Measurements from ENCODE around the gene EEF1G. TPM values are rescaled to one million over a fixed set of nuclear protein-coding genes. Genes with fewer than 3 reads are reported as not detected.

The EEF1G gene
- total and polyA plus RNA-seq, 2 of the 13 experiments (the other 11 are each of a cell fraction or from before 2014, with no cell fraction given), result 1,787 to 2,144 TPM

DNA sequence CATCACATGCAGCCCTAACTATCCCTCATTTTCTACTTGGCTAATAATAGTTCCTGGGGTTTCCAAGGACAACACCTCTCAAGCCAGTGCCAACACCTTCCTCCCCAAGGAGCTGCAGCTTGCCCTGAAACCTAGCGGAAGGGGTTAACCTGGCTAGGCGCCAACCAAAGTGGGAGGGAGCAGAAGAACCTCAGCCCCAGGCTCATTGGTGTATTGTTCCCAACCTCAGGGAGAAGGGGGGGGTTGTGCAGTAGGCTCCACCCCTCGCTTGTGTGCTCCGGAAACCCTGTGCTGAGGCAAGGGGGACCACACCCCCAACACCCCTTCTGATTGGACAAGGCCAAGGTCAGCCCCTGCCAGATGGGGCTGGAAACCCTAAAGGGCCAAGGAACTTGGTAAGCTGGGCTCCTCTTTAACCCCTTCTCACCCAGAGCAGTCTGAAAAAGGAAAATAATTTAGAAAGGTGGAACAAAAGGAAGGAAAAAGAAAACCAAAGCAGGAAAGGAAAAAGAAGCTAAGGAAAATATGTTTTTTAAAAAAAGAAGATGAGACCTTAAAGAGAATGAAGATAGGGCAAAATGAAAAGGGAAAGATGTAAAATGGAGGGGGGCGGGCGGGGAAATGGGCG is 25.5 kb upstream of the EEF1G start (continued):
- TF ChIP-seq, protein P1, sequence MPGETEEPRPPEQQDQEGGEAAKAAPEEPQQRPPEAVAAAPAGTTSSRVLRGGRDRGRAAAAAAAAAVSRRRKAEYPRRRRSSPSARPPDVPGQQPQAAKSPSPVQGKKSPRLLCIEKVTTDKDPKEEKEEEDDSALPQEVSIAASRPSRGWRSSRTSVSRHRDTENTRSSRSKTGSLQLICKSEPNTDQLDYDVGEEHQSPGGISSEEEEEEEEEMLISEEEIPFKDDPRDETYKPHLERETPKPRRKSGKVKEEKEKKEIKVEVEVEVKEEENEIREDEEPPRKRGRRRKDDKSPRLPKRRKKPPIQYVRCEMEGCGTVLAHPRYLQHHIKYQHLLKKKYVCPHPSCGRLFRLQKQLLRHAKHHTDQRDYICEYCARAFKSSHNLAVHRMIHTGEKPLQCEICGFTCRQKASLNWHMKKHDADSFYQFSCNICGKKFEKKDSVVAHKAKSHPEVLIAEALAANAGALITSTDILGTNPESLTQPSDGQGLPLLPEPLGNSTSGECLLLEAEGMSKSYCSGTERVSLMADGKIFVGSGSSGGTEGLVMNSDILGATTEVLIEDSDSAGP (CRISPR knock-in tag; IDR thresholded peaks at IDR 0.05; ENCODE audit: borderline replicate concordance), result no peak
- TF ChIP-seq ZFY (CRISPR knock-in tag; IDR thresholded peaks at IDR 0.05), result no peak; the same call in 1 of the 2 replicates
- no peak for TF ChIP-seq RFX5 (IDR thresholded peaks at IDR 0.05; ENCODE audit: low read depth, low read length)
- TF ChIP-seq FOXO1 (CRISPR knock-in tag; IDR thresholded peaks at IDR 0.05), result 0 out of 2 replicates have a peak, but pooled peaks have one; percentile 17
- no peak for TF ChIP-seq ZNF850 (CRISPR knock-in tag; conservative IDR thresholded peaks at IDR 0.05)
- TF ChIP-seq ZNF136 (CRISPR knock-in tag; IDR thresholded peaks at IDR 0.05; ENCODE audit: low read depth), result no peak
- no peak for TF ChIP-seq MIER2 (CRISPR knock-in tag; IDR thresholded peaks at IDR 0.05)
- TF ChIP-seq ZNF124 (CRISPR knock-in tag; IDR thresholded peaks at IDR 0.05), result no peak
- TF ChIP-seq HES4 (CRISPR knock-in tag; IDR thresholded peaks at IDR 0.05; ENCODE audit: borderline replicate concordance), result no peak
- 0 out of 2 replicates have a peak, but pooled peaks have one; percentile 14 for TF ChIP-seq LCORL (IDR thresholded peaks at IDR 0.05)
- TF ChIP-seq LCORL (CRISPR knock-in tag; IDR thresholded peaks at IDR 0.05), result no peak
- peak; percentile 55; the same call in 1 of the 2 replicates for TF ChIP-seq HDAC2 (CRISPR knock-in tag; IDR thresholded peaks at IDR 0.05)
- TF ChIP-seq, protein P2, sequence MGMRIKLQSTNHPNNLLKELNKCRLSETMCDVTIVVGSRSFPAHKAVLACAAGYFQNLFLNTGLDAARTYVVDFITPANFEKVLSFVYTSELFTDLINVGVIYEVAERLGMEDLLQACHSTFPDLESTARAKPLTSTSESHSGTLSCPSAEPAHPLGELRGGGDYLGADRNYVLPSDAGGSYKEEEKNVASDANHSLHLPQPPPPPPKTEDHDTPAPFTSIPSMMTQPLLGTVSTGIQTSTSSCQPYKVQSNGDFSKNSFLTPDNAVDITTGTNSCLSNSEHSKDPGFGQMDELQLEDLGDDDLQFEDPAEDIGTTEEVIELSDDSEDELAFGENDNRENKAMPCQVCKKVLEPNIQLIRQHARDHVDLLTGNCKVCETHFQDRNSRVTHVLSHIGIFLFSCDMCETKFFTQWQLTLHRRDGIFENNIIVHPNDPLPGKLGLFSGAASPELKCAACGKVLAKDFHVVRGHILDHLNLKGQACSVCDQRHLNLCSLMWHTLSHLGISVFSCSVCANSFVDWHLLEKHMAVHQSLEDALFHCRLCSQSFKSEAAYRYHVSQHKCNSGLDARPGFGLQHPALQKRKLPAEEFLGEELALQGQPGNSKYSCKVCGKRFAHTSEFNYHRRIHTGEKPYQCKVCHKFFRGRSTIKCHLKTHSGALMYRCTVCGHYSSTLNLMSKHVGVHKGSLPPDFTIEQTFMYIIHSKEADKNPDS (CRISPR knock-in tag; IDR thresholded peaks at IDR 0.05), result no peak
- TF ChIP-seq ZNF615 (CRISPR knock-in tag; IDR thresholded peaks at IDR 0.05; ENCODE audit: borderline replicate concordance), result no peak
- no peak for TF ChIP-seq MLLT10 (CRISPR knock-in tag; IDR thresholded peaks at IDR 0.05)
- TF ChIP-seq TOE1 (CRISPR knock-in tag; IDR thresholded peaks at IDR 0.05), result no peak
- no peak for TF ChIP-seq SIX4 (CRISPR knock-in tag; IDR thresholded peaks at IDR 0.05)
- TF ChIP-seq ZNF670 (CRISPR knock-in tag; IDR thresholded peaks at IDR 0.05; ENCODE audit: borderline replicate concordance), result no peak
- TF ChIP-seq ZNF234 (CRISPR knock-in tag; conservative IDR thresholded peaks at IDR 0.05), result no peak
- no peak for TF ChIP-seq ZNF772 (CRISPR knock-in tag; IDR thresholded peaks at IDR 0.05)
- TF ChIP-seq, protein P3, sequence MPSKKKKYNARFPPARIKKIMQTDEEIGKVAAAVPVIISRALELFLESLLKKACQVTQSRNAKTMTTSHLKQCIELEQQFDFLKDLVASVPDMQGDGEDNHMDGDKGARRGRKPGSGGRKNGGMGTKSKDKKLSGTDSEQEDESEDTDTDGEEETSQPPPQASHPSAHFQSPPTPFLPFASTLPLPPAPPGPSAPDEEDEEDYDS (CRISPR knock-in tag; IDR thresholded peaks at IDR 0.05), result no peak; the same call in 1 of the 2 replicates
- TF ChIP-seq, protein P4, sequence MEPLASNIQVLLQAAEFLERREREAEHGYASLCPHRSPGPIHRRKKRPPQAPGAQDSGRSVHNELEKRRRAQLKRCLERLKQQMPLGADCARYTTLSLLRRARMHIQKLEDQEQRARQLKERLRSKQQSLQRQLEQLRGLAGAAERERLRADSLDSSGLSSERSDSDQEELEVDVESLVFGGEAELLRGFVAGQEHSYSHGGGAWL (CRISPR knock-in tag; IDR thresholded peaks at IDR 0.05), result no peak
- peak; percentile 35; the same call in 1 of the 2 replicates for TF ChIP-seq ZNF605 (CRISPR knock-in tag; IDR thresholded peaks at IDR 0.05)
- no peak for TF ChIP-seq ZNF484 (CRISPR knock-in tag; IDR thresholded peaks at IDR 0.05; ENCODE audit: borderline replicate concordance, low read depth)
- TF ChIP-seq SIN3B (IDR thresholded peaks at IDR 0.05; ENCODE audit: low read length), result no peak
- TF ChIP-seq RFXANK (CRISPR knock-in tag; IDR thresholded peaks at IDR 0.05), result no peak; the same call in 1 of the 2 replicates
- no peak for TF ChIP-seq ZNF317 (CRISPR knock-in tag; IDR thresholded peaks at IDR 0.05)
- 0 out of 2 replicates have a peak, but pooled peaks have one; percentile 34 for TF ChIP-seq ZFP37 (CRISPR knock-in tag; IDR thresholded peaks at IDR 0.05; ENCODE audit: borderline replicate concordance)
- TF ChIP-seq FOXJ3 (CRISPR knock-in tag; IDR thresholded peaks at IDR 0.05; ENCODE audit: borderline replicate concordance), result no peak
- TF ChIP-seq JUN (CRISPR knock-in tag; IDR thresholded peaks at IDR 0.05), result no peak

Measured in HepG2 (cell line).